Activated CD8-positive, alpha-beta memory T cell treated with anti-CD3 and anti-CD28 coated beads, Interleukin-2, amount 50 U/mL, for 1 hour (primary cell): ENCODE results near the gene CDH23.

Experiments used
- DNase-seq: peaks from one replicate; pipeline ENCODE4 v3.0.0-alpha.2; 2020; ENCODE audit errors: extremely low read depth

CDH23 gene

DNA sequence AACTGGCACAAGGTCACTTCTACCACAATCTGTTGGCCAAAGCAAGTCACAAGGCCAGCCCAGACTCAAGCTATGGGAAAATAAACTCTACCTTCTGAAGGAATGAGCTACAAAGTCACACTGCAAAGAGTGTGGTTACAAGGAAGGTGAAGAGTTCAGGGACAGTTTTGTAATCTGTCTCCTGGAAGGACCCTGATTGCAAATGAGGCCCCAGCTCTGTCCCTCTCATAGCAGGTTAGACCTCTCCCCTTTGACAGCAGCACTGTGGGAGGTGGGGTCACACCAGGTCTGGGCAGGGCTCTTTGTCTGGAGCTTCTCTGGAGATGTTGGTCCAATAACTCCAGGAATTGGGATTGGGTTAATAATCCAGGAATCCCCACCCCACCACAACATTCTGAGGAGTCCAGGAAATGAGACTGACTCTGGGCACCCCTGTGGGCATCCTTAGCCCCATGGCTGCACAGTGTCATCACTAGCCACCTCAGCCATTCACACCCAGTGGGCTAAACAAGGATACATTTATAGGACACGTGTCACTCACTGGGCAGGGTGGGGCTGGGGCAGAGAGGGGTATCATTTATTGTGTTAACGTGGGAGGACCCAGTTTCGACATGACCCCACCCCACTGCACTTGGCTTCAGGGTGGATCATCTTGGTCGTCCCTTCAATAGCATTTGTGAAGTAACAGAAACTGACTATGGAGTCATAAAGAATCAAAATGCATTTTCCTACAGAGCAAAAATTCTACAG, 346.5 kb downstream of the CDH23 start:
- no peak for DNase-seq

DNA sequence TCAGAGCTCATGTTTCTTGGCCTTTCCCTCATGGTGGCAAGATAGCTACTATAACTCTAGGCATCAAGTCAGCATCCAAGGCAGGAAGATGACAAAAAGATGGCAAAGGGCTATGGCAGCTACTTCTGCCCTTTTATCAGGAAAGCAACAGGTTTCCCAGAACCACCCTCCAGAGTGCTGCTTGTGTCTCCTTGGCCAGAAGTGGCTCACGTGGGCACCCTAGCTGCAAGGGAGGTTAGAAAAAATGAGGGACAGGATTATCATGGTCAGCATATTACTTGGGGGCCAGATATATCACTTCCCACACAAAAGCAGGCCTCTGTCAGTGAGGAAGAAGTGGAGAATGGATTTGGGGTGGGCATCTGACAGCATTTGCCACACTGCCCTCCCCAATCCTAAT, 347.1 kb downstream of the CDH23 start:
- no peak for DNase-seq

DNA sequence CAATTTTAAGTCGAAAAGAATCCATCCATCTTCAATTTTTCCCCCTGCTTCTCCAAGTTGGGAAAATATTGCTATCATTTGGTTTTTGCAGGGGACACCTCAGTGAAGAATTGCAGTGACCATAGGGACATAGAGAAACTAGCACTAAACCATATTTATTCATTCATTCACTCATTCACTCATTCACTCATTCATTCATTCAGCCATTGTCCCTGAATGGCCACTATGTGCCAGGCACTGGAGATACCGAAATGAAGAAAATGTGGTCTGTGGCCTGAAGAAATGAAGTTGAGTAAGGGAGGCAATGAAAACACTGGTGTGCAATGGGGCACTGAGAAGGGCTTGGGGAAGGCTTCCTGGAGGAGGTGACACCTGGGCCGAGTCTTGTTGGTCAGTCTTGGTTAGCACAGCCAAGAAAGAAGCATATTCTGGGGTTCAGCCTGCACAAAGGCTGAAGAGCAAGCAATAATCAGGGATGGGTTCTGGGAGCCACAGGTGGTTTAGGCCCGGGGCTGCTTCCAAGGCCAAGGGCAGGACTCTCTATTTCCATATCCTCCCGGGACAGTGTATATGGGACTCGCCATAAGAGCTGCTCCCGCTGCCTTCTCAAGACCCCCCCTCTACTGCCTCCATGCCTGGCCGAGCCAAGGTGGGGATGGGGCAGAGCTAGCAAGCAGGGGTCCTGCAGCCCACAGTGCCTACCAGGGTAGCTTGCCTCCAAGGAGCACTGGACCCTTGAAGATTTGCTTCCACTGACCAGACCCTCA, 348.4 kb downstream of the CDH23 start:
- DNase-seq = no peak

DNA sequence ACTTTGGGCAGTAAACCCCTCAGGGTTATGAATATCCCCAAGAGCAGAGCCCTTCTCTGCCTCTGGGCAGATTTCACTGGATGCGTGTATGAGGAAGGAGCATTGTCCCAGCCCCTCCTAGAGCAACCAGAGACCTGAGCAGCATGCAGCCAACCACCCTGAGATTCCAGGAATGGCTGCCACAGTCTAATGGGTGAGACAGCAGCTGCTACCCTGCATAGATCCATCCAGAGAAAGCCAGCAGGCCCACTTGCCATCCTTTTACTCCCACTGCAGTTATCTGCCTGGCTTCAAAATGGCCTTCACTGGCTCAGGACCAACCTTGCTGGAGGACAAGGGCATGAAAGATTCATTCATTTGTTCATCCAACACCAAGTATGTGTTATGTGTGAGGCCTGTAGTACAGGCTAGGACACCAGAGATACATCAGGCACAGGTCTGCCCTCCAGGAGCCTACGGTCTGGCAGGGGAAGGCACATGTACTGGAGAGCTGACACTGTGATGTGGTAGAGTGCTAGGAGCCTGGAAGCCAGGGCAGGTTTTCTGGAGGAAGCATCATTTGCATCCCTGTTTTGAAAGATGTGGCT, 349.0 kb downstream of the CDH23 start:
- DNase-seq = no peak

DNA sequence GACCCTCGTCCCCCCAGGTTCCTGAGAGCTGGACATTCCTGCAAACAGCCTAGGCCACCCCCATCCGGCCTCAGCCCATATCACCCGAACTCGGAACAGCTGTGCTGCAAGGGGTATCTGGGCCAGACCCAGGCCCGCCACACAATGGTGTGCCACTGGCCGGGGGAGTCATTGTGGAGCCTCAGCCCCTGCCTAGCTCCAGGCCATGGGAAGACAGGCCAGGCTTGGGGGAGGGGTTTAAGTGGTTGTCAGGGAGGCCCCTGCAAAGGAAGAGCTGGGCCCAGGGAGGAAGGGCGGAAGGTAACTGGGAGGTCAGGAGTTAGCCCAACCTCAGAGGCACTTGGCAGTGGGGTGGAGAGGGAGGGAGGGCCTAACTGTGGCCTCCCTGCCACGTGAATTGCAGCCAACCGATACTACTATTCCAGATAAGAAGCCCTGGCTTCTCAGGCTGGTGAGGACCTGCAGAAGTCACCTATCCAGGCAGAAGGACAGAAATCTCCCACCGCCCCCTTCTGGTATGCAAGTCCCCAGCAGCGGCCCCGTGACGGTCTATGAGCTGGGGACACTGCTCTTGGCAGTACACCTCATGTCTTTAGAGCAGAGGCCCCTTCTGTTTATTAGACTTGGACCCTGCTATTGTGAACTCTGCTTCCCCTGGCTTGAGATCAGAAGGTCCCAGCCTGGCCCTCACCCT, 349.8 kb downstream of the CDH23 start:
- DNase-seq = no peak

DNA sequence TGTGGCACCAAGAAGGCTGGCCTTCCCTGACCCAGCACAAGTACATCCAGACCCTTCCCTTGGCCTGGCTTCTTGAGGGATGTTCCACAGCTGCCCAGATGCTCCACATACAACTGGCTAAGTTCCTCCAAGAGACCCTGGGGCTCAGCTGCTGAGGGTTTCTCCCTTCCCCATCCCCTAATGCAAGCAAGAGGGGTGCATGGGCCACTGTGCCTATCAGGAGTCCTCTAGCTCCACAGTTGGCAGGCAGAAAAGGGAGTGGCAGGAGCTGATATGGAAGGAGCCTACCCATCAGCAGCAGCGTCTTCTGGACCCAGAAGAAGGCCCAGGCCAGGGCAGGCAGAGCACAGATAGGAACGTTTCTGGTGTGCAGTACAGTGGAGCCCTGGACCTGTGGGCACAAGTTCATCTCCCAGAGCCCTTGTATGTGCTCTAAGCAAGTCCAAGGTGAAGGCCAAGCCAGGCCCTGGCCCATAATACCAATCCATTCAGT, 350.4 kb downstream of the CDH23 start:
- DNase-seq = no peak

DNA sequence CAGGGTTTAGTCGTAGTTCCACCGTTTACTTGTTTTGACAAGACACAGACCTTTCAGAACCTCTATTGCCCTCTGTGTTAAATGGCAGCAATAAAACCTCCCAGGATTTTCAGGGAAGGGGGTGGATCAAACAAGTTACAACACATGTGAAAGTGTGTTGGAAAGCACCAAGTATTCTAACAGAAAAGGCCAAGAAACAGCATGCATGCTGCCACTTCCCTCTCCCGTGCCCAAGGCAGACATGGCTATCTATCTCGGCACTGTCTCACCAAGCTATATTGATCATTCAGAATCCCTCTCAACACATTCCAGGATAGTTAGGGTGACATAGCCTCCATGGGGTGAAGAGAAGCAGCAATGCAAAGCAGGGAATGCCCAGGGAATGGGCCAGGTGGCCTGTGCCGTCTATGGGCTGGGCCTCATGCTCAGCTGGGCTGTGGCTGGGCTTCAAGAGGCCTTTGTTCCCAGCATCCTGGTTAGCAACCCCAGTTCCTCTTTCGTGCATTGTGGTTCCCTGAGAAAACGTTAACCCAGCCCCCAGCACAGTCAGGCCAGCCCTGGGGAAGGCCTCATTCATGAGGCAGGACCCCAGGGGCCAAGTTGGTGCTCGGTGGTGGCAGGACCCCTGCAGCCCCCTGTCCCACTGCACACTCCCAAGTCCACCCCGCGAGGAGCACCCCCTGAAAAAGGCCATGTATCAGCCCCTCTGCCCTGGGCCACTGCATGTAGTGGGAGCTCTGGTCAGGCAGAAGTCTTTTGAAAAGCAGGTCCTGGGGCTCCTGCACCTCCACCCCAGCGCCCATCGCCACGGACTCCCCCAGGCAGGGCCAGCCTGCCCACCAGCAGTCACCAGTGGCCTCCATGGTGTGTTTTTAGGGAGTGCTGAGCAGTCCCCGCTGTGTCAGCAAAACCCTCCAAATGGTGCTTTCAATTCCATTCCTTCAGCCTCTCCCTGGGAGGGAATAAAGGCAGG, 351.1 kb downstream of the CDH23 start:
- DNase-seq = no peak

DNA sequence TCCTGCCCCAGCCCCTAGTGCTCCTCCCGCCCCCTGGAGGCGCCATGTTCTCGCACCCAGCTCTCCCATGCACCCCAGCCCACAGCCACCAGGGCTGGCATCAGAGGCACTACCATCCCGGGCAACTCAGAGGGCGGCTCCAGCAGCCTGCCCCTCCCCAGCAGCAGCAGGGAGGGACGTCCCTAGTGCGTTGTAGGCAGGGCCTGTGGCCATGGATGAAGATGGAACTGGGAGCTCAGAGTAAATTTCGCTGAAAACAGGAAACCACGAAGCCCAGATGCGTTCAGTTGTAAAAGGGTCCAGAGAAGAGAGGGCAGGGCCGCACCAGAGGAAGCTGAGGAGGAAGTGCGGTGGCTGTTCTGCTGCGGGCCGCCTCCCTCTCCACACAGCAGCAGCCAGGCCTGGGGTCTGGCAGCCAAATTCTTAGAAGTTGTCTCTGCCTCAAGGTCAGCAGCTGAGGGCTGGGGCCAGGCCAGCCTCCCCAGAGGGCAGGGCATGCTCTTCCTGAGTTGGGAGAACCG, 352.0 kb downstream of the CDH23 start:
- no peak for DNase-seq

DNA sequence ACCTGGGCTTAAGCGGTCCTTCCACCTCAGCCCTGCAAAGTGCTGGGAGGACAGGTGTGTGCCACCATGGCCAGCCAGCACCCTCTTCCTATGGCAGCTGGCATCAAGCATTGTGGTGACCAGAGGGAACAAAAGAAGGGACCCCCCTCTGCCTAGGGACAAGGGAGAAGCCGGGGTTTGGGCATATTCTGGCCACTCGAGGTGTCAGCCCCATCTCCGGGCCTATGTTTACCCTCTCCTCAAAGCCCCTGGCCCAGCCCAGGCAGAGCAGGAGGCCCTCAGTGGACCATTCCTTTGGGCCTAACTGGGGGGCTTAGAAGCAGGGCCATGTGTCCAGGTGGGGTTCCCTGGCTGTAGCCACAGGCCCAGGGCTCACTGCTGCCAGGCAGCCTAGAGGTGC, 352.7 kb downstream of the CDH23 start:
- DNase-seq = no peak

DNA sequence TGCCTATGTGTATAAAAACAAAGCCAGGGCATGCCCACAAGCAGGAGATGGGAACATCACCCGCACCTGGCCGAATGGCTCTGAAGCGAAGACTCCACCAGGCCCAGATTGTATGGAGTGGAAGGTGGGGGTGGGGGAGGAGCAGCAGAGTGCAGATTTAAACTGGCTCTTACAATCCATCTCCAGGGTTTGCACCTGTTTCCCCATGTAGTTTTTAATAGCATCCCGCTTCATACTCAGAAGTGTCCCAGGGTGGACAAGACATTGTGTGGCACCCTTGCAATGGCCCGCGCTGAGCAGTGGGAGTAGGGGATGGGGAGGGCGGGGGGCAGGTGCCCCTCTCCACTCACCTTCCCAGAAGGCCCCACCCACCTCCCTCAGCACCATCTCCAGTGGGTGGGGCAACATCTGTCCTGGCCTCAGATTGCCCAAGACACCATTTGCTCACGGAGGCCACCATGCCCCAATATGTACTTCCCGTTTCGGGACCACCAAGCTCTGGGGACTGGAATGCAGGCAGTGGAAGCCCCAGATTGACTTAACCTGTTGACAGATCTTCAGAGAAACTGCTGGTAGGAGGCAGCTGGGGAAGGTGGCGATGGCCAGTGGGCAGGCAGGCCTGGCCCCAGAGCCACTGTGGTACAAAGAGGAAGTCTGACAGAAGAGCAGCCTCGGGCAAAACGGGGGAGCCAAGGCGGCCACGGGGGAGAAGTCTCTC, 353.6 kb downstream of the CDH23 start:
- no peak for DNase-seq

DNA sequence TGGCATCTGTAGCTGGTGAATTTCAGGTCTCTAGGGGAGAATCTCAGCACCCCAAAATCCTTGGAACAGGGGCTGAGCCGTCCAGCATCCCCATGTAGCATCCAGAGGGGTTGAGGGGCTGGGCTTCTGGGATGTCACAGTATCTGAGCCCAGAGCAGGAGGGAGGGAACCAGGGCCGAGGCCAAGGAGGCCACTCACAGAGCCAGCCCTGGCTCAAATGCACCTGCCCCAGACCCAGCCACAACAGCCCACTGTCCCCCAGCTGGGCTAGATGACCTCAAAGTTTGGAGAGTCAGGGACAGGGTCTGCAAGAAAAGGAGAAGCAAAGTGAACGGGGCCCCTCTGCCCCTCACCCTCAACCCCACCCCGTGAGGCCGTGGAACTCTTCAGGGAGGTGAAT, 354.3 kb downstream of the CDH23 start:
- DNase-seq = no peak

DNA sequence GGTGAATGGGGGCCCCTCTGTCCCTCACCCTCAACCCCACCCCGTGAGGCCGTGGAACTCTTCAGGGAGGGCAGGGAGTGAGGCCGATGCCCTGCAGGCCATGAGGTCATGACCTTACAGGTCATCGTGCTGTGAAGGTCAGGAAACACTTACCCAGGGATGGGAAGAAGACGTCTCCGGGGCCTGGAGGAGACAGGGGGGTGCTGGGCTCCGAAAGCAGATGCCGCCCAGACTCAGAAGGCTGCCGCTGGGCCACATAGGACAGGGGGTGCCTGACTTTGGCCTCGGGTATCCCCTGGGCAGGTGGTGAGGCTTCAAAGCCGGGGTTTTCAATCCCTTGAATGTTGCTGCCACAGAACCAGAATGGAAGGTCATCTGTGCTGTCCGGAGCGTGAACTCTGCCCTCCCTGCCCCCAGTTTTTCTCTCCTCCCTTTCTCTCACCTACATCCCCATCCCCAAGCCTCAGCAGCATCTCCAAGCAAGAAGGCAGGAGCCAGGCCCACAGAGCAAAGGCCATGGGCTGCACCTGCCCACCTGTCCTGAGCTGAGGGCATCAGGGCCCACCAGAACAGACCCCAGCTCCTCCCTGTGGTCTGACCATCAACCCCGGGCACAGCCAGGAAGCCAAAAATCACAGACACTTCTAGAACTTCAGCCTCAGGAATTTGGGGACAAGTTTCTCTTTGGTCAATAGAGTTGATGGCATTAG, 354.9 kb downstream of the CDH23 start:
- no peak for DNase-seq

DNA sequence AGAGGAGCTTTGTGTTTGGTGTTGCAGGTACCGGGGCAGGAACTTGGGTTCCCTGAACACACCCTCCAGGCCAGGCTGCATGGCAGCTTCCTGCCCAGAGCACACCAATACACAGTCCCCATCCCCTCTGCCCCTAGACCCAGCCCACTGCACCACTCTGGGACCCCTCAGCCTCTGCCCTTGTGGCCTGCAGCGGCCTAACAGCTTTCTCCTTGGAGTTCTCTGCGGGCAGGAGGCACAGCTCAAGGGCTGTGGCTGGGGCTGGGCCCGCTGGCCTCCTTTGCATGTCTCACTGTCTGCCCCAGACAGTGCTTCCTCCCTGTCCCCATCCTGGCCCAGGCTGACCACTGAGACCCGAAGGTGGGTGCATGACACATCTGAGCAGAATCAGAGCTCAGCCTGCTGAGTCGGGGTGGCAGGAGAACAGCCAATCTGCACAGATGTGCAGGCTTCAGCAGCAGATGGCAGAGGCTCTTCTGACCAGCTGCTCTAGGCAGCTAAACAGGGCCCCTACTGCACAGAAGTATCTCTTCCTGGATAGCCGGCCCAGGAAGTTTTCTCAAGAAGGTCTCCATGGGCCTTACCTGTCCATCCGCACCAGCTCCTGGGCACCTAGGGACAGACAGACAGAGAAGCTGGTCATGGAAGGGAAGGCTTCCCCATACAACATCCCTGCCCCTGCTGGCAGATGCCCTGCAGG, 355.8 kb downstream of the CDH23 start:
- no peak for DNase-seq

DNA sequence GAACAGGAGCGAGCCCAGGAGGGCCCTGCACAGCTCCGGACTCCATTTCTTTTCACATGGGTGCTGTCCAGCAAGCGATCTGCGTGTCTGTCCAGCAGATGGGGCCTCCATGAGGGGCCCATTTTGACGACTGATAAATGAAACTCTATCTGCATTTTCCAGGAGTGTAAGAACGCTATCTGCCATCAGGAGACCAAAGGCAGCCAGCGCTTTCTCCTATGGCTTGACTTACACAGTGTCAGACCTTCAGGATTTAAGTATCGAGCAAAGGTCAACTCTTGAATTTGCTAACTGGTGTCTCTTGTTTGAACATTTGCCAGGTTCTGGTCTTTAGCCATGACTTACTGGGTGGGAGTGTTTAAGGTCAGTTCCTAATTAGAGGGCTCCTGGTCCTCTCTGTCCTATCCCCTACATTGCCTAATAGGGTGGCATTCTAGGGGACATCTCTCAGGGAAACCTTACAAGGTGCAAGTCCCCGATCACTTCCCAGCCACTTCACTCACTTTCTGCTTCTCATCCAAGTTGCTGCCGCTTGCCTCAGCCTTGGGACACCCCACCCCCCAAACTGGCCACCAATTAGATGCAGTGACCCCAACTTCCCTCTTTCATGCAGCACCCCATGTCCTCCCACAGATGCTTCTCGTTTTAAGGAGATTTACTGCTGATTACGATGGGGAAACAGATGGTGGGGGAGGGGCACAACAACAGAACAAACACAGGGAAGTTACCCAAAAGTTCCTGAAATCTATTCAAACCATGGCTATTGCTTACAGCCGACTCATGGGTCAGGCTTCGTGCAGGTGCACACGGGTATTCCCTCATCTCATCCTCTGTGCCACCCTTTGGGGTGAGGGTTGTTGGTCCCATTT, 356.6 kb downstream of the CDH23 start:
- no peak for DNase-seq

DNA sequence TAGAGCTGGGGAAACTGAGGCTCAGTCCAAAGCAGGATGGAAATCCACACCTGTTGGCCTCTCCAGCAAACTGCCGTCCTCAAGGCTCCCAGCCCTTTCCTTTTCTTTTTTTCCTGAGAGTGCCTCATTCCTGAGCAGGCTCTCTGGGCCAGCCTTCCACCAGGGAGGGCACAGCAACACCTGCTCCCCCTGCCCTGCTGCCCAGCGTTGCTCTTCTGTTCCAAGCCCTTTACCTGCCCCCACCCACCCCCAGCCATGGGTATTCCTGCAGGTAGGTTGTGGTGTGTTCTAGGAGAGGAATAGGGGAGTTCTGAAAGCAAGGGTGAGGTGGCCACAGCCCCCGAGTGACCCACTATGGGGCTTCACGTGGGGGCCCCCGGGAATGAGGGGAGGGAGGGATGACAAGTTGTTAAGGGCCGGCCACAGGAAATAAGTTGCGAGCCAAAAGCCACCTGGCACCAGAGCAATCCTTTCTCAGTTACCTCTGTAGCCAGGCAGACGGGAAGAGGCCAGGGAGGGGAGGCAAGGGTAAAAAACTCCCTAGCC, 357.3 kb downstream of the CDH23 start:
- no peak for DNase-seq

DNA sequence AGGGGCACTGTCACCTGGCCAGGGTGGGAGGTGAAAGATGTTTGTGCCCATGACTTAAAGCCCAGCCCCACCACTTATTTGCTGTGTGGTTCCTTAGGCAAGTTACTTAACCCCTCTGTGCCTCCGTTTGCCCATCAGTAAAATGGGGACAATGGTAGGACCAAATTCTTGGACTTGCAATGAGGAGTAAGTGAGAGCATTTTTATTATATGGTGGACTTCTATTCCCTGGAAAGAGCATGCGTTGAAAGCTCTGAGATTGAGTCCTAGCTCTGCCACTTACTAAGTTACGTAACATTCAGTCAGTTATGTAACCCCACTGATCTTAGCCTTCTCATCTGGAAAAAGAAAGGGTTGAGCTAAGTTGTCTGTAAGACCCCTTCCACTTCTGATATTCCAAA, 357.8 kb downstream of the CDH23 start:
- no peak for DNase-seq

DNA sequence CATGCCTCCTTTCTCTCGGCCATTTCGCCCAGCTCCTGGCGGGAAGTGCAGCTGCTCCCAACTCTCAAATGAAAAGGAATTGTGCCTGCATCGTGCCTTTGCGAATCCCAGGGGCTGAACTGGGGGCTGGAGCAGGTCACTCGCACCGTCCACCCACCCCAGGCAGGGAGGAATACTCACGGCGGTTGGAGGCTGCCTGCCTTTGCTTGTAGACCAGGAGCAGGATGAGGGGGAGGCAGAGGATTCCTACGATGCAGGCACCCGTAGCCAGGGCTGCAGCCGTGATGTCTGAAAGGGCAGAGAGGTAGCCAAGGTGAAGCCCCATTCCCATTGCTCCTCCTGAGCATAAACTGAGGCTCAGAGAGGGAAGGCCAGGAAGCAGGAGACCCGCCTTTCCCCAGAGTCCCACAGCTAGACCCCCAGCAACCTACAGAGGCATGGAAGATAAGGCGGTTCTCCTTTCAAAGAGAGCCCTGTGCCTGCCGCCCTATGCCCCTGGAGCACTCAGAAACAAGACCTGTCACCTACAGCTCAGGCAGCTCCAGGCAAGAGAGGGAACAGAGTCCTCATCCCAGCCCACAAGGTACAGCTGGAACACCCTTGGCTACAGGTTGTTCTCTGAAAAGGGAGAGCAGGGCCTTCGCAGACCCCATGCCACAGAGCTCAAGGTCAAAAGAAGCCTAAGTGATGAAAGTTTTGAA, 358.6 kb downstream of the CDH23 start:
- no peak for DNase-seq
